ENCODE data around the gene SPATA16.
"Not testable (repeated sequence)": the region's sequence is repeated elsewhere in the genome, so short reads cannot be mapped to it uniquely, and the experiment has no call there.

Gene SPATA16

DNA sequence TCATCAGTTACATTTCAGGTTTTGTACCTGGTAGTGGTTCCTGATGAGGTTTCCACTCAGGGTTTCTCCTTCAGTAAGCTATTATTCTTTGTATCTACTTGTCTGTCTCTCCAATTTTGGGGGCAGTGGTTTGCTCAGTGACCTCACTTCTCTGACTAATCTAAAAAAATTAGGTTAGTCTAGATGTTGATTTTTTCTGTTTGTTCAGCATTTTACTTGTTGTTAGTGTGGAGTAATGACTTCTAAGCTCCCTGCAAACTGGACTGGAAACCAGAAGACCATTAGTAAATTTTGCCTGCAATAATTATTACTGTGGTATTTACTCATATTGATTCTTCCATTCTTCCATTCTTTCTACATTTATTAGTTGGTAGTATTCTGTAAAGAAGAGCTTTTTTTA lies 139.4 kb downstream of the SPATA16 start:
- DNase-seq: no peak

DNA sequence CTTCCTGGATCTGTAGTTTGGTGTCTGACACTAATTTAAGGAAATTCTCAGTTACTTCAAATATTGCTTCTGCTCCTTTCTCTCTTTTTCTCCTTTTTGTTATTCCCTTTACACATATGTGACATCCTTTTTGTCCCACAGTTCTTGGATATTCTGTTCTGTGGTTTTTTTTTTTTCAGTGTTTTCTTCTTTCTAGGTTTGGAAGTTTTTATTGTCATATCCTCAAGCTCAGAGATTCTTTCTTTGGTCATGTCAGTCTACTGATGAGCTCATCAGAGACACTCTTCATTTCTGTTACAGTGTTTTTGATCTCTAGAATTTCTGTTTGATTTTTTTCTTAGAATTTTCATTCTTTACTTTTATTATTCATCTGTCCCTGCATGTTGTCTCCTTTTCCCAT lies 140.5 kb downstream of the SPATA16 start:
- DNase-seq: no peak

DNA sequence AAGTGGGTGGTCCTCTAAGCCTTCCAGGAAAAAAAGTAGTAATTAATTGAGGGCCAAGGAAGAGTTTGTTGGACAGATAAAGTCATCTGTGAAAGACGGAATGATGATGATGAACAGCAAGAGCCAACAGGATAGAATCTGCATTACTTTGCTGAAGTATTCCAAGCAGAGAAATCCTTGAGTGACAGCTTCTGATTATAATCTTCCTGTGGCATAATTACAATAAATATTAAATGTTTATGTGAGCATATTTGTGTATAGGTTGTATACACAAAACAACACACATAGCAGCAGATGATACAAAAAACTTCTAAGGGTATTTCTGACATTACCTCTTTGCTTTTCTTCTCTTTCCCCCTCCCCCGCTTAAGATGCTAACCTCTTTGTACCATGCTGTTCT lies 147.6 kb downstream of the SPATA16 start:
- DNase-seq: no peak

DNA sequence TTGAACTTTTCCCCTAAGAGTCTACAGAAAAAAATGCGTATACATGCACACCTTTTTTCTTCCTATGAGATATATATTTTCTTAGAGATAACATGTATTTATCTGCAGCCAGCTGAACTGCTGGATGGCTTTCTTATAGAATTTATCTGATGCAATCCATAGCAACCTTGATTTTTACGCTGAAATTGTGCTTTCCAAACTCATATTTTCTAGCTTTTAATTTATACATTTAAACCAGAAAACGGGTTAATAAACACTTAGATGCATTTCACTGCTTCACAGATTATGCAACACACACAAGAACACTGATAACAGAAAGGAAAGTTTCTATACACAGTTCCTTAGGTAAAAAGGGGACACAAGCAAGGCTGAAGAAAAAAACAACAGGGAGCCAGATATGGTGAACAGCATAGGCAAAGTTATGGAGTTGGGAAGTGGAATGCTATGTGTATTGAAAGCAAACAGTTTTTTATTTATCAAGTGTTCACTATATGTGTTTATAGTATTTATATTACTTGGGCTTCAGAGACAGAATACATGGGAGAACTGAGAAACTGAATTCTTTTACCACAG lies 149.5 kb downstream of the SPATA16 start:
- DNase-seq: no peak

DNA sequence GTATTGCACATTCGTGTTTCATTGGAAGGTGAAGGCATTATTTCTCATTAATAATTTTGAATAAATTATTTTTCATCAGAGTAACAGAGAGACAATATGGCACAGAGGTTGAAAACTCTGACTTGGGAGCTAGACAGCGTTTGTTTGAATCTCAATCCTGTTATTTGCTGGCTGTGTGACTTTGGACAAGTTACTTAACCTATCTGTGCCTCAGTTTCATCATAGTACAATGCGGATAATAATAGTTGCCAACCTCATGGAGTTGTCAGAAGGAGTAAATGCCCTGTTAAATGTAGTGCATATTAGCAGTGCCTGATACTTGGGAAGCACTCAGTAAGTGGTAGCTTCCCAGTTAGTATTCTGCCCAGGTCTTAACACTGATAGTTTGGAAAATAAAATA lies 151.7 kb downstream of the SPATA16 start:
- DNase-seq: no peak

DNA sequence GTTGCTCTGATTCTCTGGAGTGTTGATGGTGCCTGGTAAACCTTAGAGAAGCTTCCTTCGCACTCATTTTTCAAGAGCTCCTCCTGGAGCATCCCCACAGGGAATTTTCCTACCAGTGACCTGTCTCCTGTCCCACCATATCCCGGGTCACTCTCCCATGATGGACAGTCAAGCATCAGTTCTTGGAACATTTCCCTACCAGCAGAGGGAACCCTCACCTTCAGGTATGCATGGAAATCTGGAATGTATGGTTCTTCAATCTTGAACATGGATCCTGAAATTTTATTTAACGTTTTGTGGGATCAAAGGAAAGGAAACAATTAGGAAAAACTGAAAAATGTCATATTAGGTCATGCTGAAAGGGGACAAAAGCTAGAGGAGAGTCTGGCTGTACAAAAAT lies 153.8 kb downstream of the SPATA16 start:
- DNase-seq: no peak

DNA sequence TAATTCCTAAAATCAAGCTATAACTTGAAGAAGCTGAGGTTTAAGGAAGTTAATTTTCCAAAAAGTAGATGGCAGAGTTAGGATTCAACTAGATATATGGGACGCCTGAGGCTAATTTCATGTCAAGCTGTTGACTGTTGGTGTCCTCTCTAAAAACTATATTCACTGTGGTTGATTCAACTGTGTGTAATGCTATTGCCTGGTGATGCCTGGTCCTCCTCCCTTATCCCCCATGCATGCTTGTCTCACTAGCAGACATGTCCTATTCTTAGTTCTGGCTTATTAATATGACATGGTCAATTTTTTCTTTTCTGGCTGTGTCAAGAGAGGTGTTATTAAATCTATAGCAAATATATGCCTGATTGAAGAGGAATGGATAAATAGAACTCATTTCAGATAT lies 156.1 kb downstream of the SPATA16 start:
- DNase-seq: no peak

DNA sequence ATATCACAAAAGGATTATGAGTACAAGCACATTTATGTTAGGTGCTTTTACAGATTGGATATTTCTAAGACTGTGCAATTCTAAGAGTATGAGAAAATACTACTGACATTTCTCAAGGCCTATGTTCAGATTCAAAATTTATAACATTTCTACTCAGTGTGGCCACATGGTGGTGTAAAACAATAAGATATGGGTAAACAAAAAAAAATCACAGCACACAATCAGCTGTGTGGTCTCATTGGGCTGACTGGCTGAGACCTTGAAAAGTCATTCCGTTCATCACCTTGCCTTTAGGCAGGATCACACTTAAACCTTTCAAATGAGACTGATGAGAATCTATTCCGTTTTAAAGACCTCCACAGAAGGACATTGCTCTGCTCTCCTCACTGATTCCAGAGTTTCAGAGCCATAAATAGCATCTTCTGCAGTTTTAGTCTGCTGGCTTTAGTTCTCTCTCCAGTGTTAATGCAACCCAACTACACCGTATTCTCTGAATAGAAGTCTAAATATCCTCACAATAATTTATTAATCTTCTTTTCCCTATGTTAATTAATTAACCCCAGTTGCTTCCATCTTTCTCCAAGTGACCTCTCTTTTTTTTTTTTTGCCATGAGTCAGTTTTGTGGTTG lies 158.2 kb downstream of the SPATA16 start:
- DNase-seq: no peak

DNA sequence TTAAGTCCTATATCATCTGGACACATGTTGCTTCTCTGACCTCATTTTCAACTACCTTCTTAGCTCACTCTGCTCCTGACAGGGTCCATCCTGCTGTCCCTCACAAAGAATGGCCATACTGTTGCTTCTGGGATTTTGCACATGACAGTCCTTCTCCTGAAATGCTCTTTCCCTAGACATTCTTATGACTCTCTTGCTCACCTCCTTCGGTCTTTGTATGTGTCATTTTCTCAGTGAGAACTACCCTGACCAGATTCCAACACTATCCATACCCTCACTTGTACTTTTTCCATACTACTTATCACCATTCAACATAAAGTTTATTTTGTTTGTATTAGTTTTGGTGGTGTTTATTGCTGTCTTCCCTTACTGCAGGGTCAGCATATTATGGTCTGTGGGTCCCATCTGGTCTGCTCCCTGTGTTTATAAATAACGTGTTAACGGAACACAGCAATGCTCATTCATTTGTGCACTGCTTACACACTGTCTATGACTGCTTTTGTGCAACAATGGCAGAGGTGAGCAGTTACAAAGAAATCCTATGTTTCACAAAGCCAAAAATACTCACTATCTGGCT lies 159.5 kb downstream of the SPATA16 start:
- no peak for DNase-seq

DNA sequence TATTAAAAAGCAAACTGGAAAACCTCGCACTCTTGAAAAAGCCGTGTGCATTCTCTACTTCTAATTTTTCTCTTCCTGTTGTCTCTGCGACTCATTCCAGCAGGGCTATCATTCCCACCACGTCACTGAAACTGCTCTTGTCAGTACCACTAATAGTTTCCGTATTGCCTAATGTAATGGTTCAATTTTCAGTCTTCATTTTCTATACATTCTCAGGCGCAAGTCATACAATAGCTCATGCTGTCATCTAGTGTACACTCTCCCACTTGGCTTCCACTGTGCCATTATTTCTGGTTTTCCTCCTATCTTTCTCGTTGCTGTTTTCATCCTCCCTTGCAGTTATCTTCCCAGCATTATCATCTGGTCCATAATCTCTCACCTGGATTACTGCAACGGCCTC lies 160.2 kb downstream of the SPATA16 start:
- DNase-seq: no peak

DNA sequence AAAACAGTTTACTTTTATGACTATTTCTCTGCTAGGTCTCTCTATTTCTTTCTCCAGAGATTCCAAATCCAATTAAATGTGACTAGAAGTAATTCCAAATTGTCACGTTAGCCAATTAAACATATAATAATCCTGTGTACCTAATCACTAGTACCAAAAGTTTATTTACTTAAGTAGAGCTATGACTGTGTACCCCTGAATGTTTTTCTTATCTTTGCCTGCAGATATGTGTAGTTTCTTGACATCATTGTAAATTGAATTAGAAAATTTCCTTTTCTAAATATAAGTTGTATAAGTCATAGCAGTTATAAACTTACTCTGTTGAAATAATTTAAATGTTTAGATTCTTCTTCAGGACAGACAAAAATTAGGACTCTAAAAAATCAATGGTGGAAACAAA lies 163.3 kb downstream of the SPATA16 start:
- DNase-seq: no peak

DNA sequence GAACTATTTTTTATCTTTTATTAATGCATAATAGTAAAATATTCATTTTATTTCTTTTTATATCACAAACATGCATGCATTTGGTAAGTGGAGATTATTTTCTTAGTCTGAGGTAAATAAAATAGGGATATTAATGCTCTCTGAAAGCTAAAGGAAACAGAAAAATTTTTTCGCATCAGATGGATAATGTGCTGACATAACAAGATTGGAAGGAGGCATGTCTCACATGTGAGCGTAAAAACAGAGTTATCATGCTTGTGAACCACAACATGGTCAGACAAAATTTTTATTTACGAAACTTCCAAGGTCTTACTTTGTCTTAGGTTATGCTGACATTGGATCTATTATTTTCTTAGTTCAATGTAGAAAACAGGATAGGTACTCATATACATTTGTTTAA lies 166.1 kb downstream of the SPATA16 start:
- no peak for DNase-seq

DNA sequence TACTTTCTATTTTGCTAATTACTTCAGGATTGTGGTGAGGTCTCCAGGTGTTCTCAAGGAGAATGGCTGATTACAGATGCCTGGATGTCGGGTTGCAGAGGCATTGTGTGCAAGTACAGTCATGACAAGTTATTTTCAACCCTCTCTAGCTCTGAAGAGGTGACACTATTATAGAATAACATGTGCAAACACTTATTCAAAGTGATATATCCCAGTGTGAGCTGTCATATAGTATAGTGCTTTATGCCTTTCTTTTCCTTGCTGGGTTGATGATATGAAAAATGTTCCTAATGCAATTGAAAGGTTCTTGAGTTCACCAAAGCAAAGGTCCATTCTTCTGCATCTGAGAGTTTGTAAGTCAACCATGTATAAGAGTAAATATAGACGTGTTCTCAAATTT lies 167.2 kb downstream of the SPATA16 start:
- no peak for DNase-seq

DNA sequence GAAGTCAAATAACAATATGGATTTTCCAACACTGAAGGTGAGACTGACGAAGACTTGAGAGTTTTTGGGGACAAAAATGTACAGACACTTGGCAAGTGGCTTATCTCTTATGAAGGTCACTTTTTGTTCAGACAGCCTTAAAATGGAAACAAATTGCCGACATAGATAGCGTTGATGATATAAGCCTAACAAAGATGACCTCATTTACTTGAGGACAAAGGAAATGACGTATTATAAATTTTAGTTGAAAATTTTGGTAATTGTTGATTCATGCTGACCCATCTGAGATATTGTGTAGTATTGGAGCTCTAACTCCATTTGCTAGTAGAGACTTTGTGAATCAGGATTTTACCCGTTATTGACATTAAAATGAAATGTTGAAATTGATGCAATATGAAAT lies 168.3 kb downstream of the SPATA16 start:
- DNase-seq: no peak

DNA sequence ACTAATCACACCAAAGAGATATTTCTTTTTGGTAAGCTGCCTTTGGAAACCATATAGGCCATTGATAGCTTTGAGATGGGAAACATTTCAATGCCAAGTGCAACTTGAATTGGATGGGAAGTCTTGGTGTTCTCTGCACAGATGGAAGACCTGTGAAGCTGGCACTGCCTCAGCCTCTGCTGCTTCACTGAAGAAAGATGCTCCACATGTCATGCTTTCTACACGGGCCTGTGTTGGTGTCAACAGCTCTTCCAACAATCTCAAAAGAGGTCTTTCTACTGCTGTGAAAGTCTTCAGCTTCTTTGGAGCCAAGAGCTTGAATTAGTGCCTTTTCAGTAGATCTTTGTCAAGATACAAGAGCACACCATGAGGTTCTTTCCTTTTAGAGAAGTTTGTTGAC lies 169.0 kb downstream of the SPATA16 start:
- no peak for DNase-seq

DNA sequence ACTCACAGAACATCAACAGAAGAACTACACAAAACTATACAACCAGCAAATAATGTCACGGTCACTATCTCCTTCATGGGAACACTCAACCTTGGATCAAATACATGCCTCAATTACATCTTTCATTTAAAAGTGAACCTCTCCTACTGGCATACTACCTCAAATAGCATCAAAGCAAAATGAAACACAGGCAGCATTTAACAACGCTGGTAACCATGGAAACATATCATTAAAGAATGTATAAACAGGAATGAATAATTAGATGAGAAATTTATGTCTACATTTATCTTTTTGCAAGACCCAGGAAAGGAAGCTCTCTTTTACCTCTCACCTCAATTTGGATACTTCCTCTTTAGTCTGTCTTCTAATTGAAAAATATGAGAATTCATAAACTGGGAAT lies 172.4 kb downstream of the SPATA16 start:
- DNase-seq: no peak

DNA sequence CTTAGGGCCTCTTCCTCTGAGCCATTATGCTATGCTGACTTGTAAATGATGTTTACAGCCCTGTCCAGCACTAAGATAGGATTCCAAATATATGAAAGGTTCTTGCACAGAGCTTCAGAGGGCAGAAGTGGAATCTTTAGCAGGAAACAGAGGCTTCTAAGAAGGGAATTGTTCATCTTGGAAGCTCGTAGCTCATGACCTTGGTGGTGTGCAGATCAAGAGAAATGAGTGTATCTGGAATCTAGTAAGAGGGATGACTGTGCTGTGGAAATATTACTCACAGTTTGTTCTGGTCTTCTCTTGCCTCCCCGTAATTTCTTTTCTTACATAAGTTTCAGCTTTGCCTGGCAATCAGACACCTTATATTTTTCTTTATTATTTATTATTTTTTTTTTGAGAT lies 175.8 kb downstream of the SPATA16 start:
- DNase-seq: no peak

DNA sequence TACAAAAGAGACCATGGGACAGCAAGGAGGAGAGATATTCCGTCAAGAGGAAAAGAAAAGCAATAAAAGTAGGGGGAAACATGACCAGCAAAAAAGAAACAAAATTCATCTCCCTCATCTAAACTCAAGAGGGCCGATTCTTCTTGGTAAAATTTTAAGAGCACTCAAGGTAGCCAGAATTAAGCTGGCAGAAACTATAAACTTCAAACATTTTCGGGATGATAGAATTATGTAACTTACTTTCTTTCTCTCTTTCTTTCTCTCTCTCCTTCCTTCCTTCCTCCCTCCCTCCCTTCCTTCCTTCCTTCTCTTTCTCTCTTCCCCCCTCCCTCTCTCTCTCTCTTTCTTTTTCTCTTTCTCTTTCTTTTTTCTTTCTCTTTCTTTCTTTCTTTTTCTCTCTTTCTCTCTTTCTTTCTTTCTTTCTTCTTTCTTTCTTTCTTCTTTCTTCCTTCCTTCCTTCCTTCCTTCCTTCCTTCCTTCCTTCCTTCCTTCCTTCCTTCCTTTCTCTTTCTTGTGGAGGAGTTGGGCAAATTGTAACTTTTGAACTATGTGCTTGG lies 180.3 kb downstream of the SPATA16 start:
- DNase-seq: not testable (repeated sequence)

DNA sequence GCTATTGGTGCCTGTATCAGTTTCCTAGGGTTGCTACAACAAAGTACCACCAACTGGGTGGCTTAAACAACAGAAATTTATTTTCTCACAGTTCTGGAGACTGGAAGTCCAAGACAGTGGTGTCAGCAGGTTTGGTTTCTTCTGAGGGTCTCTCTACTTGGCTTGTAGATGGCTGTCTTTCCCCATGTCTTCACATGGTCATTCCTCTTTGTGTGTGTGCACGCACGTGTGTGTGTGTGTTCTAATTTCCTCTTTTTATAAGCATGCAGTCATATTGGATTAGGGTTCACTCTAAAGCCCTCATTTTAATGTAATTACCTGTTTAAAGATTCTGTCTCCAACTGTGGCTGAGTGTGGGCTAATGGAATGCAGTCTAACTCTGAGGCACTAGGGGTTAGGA lies 182.5 kb downstream of the SPATA16 start:
- DNase-seq: no peak

DNA sequence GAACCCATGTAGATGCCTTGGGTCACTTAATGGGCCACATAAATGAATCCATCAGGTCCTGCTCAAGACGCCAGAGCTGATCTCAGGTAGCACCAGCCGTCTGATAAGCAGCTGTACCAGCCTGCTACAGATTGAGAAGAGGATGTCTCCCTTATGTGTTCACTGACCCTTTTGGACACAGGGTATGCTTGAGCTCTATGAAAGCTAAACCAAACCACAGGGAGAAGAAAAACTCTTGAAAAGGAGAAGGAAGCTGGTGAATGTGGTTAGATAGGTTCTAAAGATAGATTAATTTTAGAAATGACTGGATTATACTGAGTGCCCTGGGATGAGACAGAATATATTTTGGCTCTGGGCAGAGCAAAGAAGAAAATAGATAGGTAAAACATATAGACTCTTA lies 187.5 kb downstream of the SPATA16 start:
- DNase-seq: no peak

DNA sequence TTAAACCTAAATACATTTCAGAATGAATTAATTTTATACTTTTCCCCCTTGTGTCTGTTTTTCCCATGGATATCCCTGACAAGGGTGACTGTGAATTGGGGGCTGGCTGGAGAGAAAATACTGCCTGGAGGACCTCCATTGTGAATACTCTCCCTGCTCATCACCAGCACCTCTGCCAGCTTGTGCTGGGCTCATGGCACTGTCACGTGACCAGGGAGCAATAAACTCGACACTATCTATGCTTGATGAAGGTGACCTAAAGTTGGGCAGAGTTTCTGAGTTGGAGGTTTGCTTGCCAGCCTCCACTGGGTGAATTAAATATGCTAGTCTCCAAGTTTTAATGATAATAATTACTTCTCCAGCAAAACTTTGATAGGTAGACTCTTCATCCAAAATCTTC lies 189.5 kb downstream of the SPATA16 start:
- no peak for DNase-seq

DNA sequence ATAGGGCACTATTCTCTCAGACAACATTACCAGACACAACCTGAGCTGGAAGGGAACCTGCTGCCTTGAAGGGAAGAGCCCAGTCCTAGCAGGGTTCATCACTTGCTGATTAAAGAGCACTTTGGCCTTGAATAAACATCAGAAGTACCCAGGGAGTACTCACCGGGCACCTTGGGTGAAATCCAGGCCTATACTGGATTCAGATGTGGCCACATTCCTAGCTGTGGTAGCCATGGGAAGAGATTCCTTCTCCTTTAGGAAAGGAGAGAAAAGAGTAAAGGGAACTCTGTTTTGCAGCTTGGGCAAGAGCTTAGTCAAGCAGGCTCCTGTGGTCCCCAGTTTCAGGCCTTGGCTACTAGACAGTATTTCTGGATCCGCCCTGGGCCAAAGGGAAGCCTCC lies 195.0 kb downstream of the SPATA16 start:
- no peak for DNase-seq

DNA sequence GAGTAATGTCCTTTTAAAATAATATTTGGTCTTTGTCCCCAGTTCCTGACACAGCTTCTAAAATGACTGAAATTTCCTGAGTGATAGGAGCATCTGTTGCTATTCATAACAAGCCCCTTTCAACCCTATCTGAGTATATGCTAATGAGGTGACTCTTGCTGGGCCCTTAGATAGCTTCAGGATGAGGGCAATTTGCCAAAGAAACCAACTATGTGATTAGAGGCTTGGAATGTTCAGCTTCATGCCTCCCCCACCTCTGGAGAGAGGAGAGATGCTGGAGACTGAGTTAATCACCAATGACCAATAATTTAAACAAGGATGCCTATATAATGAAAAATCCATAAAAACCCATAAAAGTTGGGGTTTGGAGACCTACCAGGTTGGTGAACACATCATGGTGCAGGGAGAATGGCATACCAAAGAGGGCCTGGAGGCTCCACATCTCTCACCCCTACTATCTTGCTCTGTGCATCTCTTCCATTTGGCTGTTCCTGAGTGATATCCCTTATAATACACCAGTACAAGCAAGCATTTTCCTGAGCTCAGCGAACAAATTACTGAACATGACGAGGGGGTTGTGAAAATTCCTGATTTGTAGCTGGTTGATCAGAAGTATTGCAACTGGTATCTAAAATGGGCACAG lies 201.3 kb downstream of the SPATA16 start:
- DNase-seq: no peak

DNA sequence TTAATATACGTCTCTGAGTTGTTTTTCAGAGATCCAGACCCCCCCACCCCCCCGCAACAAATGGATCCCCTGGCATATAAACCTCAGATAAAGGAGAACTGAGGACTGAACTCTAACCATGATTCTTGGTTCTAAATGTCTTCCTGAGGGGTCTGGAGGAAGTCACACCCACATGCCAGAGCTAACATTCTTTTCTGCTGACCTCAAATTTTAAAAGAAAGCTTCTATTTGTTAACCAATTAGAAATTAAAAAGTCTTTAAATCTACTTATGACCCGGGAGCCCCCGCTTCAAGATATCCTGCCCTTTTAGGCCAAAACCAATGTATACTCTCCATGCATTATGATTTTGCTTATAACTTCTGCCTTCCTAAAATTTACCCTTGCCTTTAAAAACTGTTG lies 202.2 kb downstream of the SPATA16 start:
- no peak for DNase-seq

Measured in CD4-positive, alpha-beta T cell treated with Interferon alpha-2 for 1 hour (primary cell).